ENCODE data around the gene SYK.

SYK gene

DNA sequence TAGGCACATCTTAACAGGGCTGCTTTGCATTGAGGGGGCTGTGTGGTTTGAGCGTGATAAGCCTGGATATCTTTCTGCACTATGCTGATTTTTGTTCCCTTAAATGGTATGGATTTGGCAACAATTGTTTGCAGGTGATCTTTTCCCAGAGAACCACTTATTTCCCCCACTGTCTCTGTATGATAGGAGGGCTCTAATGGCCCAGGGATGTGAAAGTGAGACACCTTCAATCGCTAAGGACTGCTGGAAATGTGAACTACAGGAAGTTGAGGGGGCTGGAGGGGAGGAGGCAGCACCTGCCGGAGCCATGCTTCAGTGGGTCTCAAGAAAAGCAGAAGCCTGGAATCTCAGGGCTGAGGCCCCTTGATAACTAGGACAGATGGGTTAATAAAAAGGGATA is 29.4 kb downstream of the SYK start:
- no peak for DNase-seq (ENCODE audit: low read depth)
- H3K4me3 ChIP-seq (ENCODE audit: control insufficient read depth, low read depth, low read length) = no peak overlapping the region
- TF ChIP-seq CTCF (IDR thresholded peaks at IDR 0.05; ENCODE audit: control insufficient read depth, insufficient read depth, low read depth, low read length, missing control alignments) = no peak

DNA sequence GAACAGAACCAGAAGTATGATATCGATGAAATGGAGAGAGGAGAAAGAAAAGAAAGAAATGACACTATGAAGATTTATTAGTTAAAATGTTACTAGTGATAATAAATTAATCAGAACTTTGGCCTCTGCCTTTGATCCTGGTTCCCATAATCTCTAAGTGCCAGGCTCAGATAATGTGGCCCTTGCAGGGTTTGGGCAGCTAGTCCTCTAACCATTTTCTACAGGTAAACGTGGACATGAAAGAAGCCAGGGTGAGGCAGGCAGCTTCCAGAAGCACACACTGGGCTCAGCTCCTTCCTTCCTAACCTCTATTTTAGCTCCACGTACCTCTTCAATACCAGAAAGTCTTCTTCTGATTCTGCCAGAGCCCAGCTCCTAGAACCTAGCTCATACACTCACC is 30.6 kb downstream of the SYK start:
- H3K4me3 ChIP-seq (ENCODE audit: control insufficient read depth, low read depth, low read length) = no peak overlapping the region
- DNase-seq (ENCODE audit: low read depth) = no peak
- TF ChIP-seq CTCF (IDR thresholded peaks at IDR 0.05; ENCODE audit: control insufficient read depth, insufficient read depth, low read depth, low read length, missing control alignments) = no peak

GRCh38 chr9:90834828-90835595 is 33.4 kb downstream of the SYK start:
- H3K4me3 ChIP-seq (ENCODE audit: control insufficient read depth, low read depth, low read length) = no peak overlapping the region
- no peak for TF ChIP-seq CTCF (IDR thresholded peaks at IDR 0.05; ENCODE audit: control insufficient read depth, insufficient read depth, low read depth, low read length, missing control alignments)
- DNase-seq (ENCODE audit: low read depth) = no peak

DNA sequence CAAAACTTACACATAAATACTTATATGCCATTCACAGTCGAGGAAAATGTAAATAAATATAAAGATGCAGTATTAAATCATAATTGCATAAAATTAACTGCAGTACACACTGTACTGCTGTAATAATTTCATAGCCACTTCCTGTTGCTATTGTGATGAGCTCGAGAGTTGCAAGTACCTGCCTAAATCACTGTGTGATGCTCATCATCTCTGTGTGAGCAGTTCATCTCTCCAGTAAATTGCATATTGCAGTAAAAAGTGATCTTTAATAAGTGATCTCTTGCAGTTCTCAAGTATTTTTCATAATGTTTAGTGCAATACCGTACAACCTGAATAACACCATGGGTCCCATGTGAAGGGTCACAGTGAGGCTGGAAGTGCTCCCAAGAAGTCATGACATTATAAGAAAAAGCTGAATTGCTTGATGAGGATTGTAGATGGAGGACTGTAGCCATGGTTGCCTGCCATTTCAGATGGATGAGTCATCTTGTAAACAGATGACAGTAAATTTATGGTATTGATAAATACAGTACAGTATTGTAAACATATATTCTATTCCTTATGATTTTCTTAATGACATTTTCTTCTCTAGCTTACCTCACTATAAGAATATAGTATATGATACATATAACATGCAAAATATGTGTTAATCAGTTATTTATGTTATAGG is 34.9 kb downstream of the SYK start:
- no peak for TF ChIP-seq CTCF (IDR thresholded peaks at IDR 0.05; ENCODE audit: control insufficient read depth, insufficient read depth, low read depth, low read length, missing control alignments)
- no peak overlapping the region for H3K4me3 ChIP-seq (ENCODE audit: control insufficient read depth, low read depth, low read length)
- no peak for DNase-seq (ENCODE audit: low read depth)

GRCh38 chr9:90838098-90838497 is 36.5 kb downstream of the SYK start:
- DNase-seq (ENCODE audit: low read depth) = no peak
- H3K4me3 ChIP-seq (ENCODE audit: control insufficient read depth, low read depth, low read length) = no peak overlapping the region
- TF ChIP-seq CTCF (IDR thresholded peaks at IDR 0.05; ENCODE audit: control insufficient read depth, insufficient read depth, low read depth, low read length, missing control alignments) = no peak

- TF ChIP-seq CTCF (IDR thresholded peaks at IDR 0.05; ENCODE audit: control insufficient read depth, insufficient read depth, low read depth, low read length, missing control alignments) = no peak
- DNase-seq (ENCODE audit: low read depth) = no peak
- H3K4me3 ChIP-seq (ENCODE audit: control insufficient read depth, low read depth, low read length) = no peak overlapping the region
Observed at GRCh38 chr9:90838581-90839154, 37.0 kb downstream of the SYK start.

All from AG09309 (cell line).